GM23248 (cell line): ENCODE data around the gene ANKFN1.

Experiments
- EZH2 ChIP-seq: fragments of 200-600 bp; sonication (generic); IDR thresholded peaks from 2 replicates; pipeline ENCODE4 v1.6.1; 2018; ENCODE audit warnings: antibody characterized with exemption, mild to moderate bottlenecking; ENCODE audit not compliant: insufficient read depth, poor library complexity, severe bottlenecking
- EZH2phosphoT487 ChIP-seq: fragments of 200-600 bp; sonication (generic); IDR thresholded peaks from 2 replicates; pipeline ENCODE4 v1.6.1; 2018; ENCODE audit warnings: antibody characterized with exemption, moderate library complexity, mild to moderate bottlenecking, low read depth; ENCODE audit not compliant: insufficient read depth

DNA sequence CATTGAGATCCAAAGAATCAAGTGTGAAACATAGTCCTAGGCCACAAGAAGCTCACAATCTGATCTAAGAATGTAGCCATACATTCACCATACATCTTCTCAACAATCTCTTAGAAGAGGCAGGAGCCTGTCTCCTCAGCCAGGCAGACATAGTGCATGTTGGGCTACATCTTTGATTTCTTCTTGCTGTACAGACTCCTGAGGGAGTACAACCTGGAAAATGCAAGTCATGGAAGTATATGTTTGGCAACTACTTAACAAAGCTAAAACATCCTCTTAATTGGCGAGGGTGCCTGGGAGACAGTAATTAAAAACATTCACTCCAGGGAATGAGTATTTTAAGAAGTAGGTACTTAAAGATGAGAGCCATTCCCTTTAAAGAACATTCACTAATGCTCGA, 361.0 kb downstream of the ANKFN1 start:
- TF ChIP-seq EZH2 (no peak), EZH2phosphoT487 (no peak)
